Measurements from ENCODE around the gene PRDM12.

GRCh38 chr9:130634801-130635200, 29.6 kb upstream of the PRDM12 start:
- TF ChIP-seq CTCF (IDR thresholded peaks at IDR 0.05 in 8 of 11, conservative IDR thresholded peaks at IDR 0.05 in 3 of 11): no peak
- TF ChIP-seq POLR2A (IDR thresholded peaks at IDR 0.05): no peak

Measured in spleen (tissue), 7 donors.